Mucosa of descending colon (tissue), 3 donors: ENCODE results near the gene DOCK6. TPM values are rescaled to one million over a fixed set of nuclear protein-coding genes. Genes with fewer than 3 reads are reported as not detected.
A peak's percentile ranks its signal among the peaks of the same experiment; 100 is the strongest.

ENCODE experiments used
- ATAC-seq: fragments of 200-7000 bp; cut with Tn5 transposase; one replicate; pipeline ENCODE4 v1.9.1; 2020; ENCODE audit warnings: mild to moderate bottlenecking, moderate library complexity
- DNase-seq, 3 donors: peaks; one replicate each; pipeline ENCODE4 v3.0.0-alpha.2; 2020
- H3K36me3 ChIP-seq: fragments of 200-600 bp; one replicate; pipeline ENCODE4 v1.8.0; 2021; ENCODE audit warnings: low read depth, mild to moderate bottlenecking
- H3K4me1 ChIP-seq: fragments of 200-600 bp; one replicate; pipeline ENCODE4 v1.8.0; 2021; ENCODE audit warnings: low read depth, mild to moderate bottlenecking
- H3K4me3 ChIP-seq: fragments of 200-600 bp; one replicate; pipeline ENCODE4 v1.8.0; 2021; ENCODE audit warnings: mild to moderate bottlenecking
- H3K9me3 ChIP-seq: fragments of 200-600 bp; one replicate; pipeline ENCODE4 v1.8.0; 2021; ENCODE audit warnings: mild to moderate bottlenecking
- CTCF ChIP-seq: fragments of 200-600 bp; IDR thresholded peaks from one replicate; pipeline ENCODE4 v1.8.0; 2022; ENCODE audit warnings: antibody characterized with exemption, mild to moderate bottlenecking
- intact Hi-C, 2 donors: fragments of 100-400 bp; cut with DNase I in 1 of 2; cut with micrococcal nuclease in 1 of 2; formaldehyde crosslinking; loops; one replicate each; pipeline versions ENCODE4 v1.11.0 to v1.11.1; 2022; cut with DNase I, micrococcal nuclease
- total RNA-seq, 3 donors: library from RNA; stranded (reverse); fragmentation: NEBNext Ultra II Directional in 2 of 3; extraction: Animal tissue kit (Norgen Biotek cat#: 25700) in 2 of 3; gene quantifications; one replicate each; pipeline versions ENCODE4 v1.2.1 to v1.2.4, GENCODE V29; 2021 to 2023
- donor health status: DM: no; HTN: no; CAD: no; lungs with moderate emphysema.
- donor health status: DM: no; HTN: no; CAD: no.
- donor health status: DM: no; HTN: yes; CAD: no.

The DOCK6 gene
- total RNA-seq, 3 donors from 2014 or later = 62.4 to 94.7 (median 62.8) TPM

GRCh38 chr19:11154683-11155047 lies 107.7 kb downstream of the DOCK6 start:
- Histone ChIP-seq H3K4me3 (no peak overlapping the region), H3K36me3 (no peaks in the 10 kb centered on the region), H3K9me3 (no peaks in the 10 kb centered on the region), H3K4me1 (peaks cover 12% of the 10 kb centered on the region)
- intact Hi-C loops = no loop called here
- ATAC-seq (no peak), DNase-seq (no peak)
- TF ChIP-seq CTCF = no peak

GRCh38 chr19:11152318-11153062 lies 109.8 kb downstream of the DOCK6 start:
- intact Hi-C loops = no loop called here
- Histone ChIP-seq H3K4me1 (peaks cover 12% of the 10 kb centered on the region), H3K36me3 (no peaks in the 10 kb centered on the region), H3K9me3 (no peaks in the 10 kb centered on the region), H3K4me3 (no peak overlapping the region)
- ATAC-seq = peak; percentile 50
- TF ChIP-seq CTCF = no peak
- DNase-seq = peak; percentile 52 to 73 (median 61)

GRCh38 chr19:11151181-11151580 lies 111.1 kb downstream of the DOCK6 start:
- H3K4me1 ChIP-seq = peaks cover 12% of the 10 kb centered on the region
- no peaks in the 10 kb centered on the region for H3K9me3 ChIP-seq
- no peaks in the 10 kb centered on the region for H3K36me3 ChIP-seq
- ATAC-seq = no peak
- TF ChIP-seq CTCF = no peak
- intact Hi-C loops = no loop called here
- H3K4me3 ChIP-seq = no peak overlapping the region
- DNase-seq = no peak

Other genes starting within 250 kb of the DOCK6 start
- gene LDLR, start 173.1 kb downstream of the DOCK6 start, total RNA-seq = 100 to 1,000 TPM in 2 of 3 donors, 10 to 100 TPM in 1; 83.9 to 147 (median 116) TPM
- 10 to 100 TPM in 1 of 3 donors, 1 to 10 TPM in 2; 2.8 to 15.8 (median 3.8) TPM for gene SPC24, start 106.7 kb downstream of the DOCK6 start, total RNA-seq
- 100 to 1,000 TPM in 1 of 3 donors, 10 to 100 TPM in 2; 28.0 to 562 (median 77.5) TPM for gene KANK2, start 65.0 kb downstream of the DOCK6 start, total RNA-seq
- gene ANGPTL8, start 22.9 kb downstream of the DOCK6 start, total RNA-seq = not detected
- not detected for gene TSPAN16, start 33.6 kb upstream of the DOCK6 start, total RNA-seq
- 10 to 100 TPM; 21.0 to 34.9 (median 33.9) TPM for gene RAB3D, start 77.1 kb upstream of the DOCK6 start, total RNA-seq
- 10 to 100 TPM; 37.3 to 61.8 (median 55.7) TPM for gene TMEM205, start 83.7 kb upstream of the DOCK6 start, total RNA-seq
- gene CCDC159, start 84.0 kb upstream of the DOCK6 start, total RNA-seq = 10 to 100 TPM; 27.4 to 40.5 (median 38.8) TPM
- gene PLPPR2, start 92.9 kb upstream of the DOCK6 start, total RNA-seq = 10 to 100 TPM in 1 of 3 donors, 1 to 10 TPM in 2; 5.1 to 32.8 (median 7.4) TPM
- gene SWSAP1, start 112.1 kb upstream of the DOCK6 start, total RNA-seq = 1 to 10 TPM; 2.5 to 3.4 (median 3.3) TPM
- 1 to 10 TPM; 2.8 to 4.7 (median 3.6) TPM for gene EPOR, start 121.8 kb upstream of the DOCK6 start, total RNA-seq
- gene RGL3, start 156.8 kb upstream of the DOCK6 start, total RNA-seq = 10 to 100 TPM; 10.7 to 15.1 (median 11.0) TPM
- under 1 TPM in 2 of 3 donors, not detected in 1; 0.14 to 0.28 TPM for gene ODAD3, start 172.6 kb upstream of the DOCK6 start, total RNA-seq
- gene PRKCSH, start 173.1 kb upstream of the DOCK6 start, total RNA-seq = 100 to 1,000 TPM; 249 to 337 (median 302) TPM
- 1 to 10 TPM in 1 of 3 donors, under 1 TPM in 1, not detected in 1; 0.51 to 2.5 TPM for gene ELAVL3, start 218.5 kb upstream of the DOCK6 start, total RNA-seq
- 10 to 100 TPM; 10.4 to 13.5 (median 10.9) TPM for gene ZNF653, start 243.3 kb upstream of the DOCK6 start, total RNA-seq